Stimulated activated CD8-positive, alpha-beta memory T cell treated with anti-CD3 and anti-CD28 coated beads, Interleukin-7, amount 100 ng/mL, for 1 hour (primary cell): ENCODE results near the gene ZFC3H1.
"Not testable (repeated sequence)": the region's sequence is repeated elsewhere in the genome, so short reads cannot be mapped to it uniquely, and the experiment has no call there.

Source experiments
- DNase-seq, 2 donors: peaks; one replicate each; pipeline ENCODE4 v3.0.0-alpha.2; 2020; ENCODE audit warnings: low read depth in 2 of 2

Gene ZFC3H1

GRCh38 chr12:71582925-71583324 is 80.7 kb downstream of the ZFC3H1 start:
- DNase-seq, result no peak

GRCh38 chr12:71581206-71581605 is 82.4 kb downstream of the ZFC3H1 start:
- no peak for DNase-seq

GRCh38 chr12:71578694-71579258 is 84.9 kb downstream of the ZFC3H1 start:
- DNase-seq, result no peak

GRCh38 chr12:71576496-71576895 is 87.2 kb downstream of the ZFC3H1 start:
- no peak for DNase-seq

GRCh38 chr12:71569885-71570284 is 93.8 kb downstream of the ZFC3H1 start:
- DNase-seq, result not testable (repeated sequence)

- DNase-seq, result no peak
Measured at GRCh38 chr12:71567537-71567936, 96.1 kb downstream of the ZFC3H1 start.

- no peak for DNase-seq
Measured at GRCh38 chr12:71566655-71567054, 97.0 kb downstream of the ZFC3H1 start.

GRCh38 chr12:71565535-71565934 is 98.1 kb downstream of the ZFC3H1 start:
- no peak for DNase-seq

- no peak for DNase-seq
Measured at GRCh38 chr12:71562676-71563595, 100.7 kb downstream of the ZFC3H1 start.
